GM12878 (cell line): ENCODE data around the gene MAD1L1. TPM values are rescaled to one million over a fixed set of nuclear protein-coding genes. Genes with fewer than 3 reads are reported as not detected.

Experiments used
- ATAC-seq: fragments of 200-7000 bp; cut with Tn5 transposase; 3 replicates; pipeline ENCODE4 v1.9.1; 2020; ENCODE audit warnings: mild to moderate bottlenecking, moderate library complexity
- BruUV-seq: library from RNA; stranded (reverse); fragments of 400-500 nt; replicated peaks from 2 replicates; lab custom pipeline; 2021; lab: Mats Ljungman, UMichigan
- CTCF ChIA-PET: fragments of 300-600 bp; sonication (Branson Sonifier 250); formaldehyde crosslinking; extraction: SDS; loops from one replicate; lab custom pipeline; 2021; ENCODE audit warnings: inconsistent platforms; lab: Yijun Ruan, JAX
- POLR2A ChIA-PET: fragments of 350-600 bp; formaldehyde crosslinking; extraction: SDS; loops from one replicate; lab custom pipeline; 2021; ENCODE audit warnings: inconsistent platforms; lab: Charles Lee
- RAD21 ChIA-PET: fragments of 300-600 bp; sonication (Branson Sonifier 250); formaldehyde crosslinking; loops from one replicate; lab custom pipeline; 2023; ENCODE audit warnings: antibody characterized with exemption; ENCODE audit not compliant: unreplicated experiment; lab: Charles Lee
- SMC1A ChIA-PET: fragments of 300-600 bp; sonication (Branson Sonifier 250); formaldehyde crosslinking; loops from one replicate; lab custom pipeline; 2023; ENCODE audit not compliant: unreplicated experiment, uncharacterized antibody; lab: Charles Lee
- DNase-seq: peaks from one replicate; pipeline ENCODE4 v3.0.0-alpha.2; 2011; ENCODE audit warnings: low read depth, low spot score
- FAIRE-seq: peaks from 3 replicates; lab custom pipeline; 2011; peaks lifted over from hg19 to GRCh38; lab: Jason Lieb, UNC
- H2AFZ ChIP-seq: 2 replicates; pipeline ENCODE4 v1.6.0; 2011; ENCODE audit warnings: low read depth, low read length, control low read depth; ENCODE audit not compliant: control insufficient read depth
- H3K27ac ChIP-seq: 2 replicates; pipeline ENCODE4 v1.5.1; 2011; ENCODE audit warnings: control low read depth; ENCODE audit not compliant: control insufficient read depth, insufficient read depth
- H3K27me3 ChIP-seq, 2 experiments: replicated peaks in 1 of 2; 2 replicates each; pipeline versions ENCODE4 v1.6.0 to v1.6.1; 2011; ENCODE audit warnings: low read length in 1 of 2; ENCODE audit not compliant: control insufficient read depth in 2 of 2, insufficient read depth in 2 of 2
- H3K36me3 ChIP-seq, 2 experiments: 2 replicates each; pipeline ENCODE4 v1.5.1; 2011; ENCODE audit warnings: low read length in 1 of 2; ENCODE audit not compliant: control insufficient read depth in 2 of 2, insufficient read depth in 2 of 2
- H3K4me1 ChIP-seq: 2 replicates; pipeline ENCODE4 v1.6.1; 2011; ENCODE audit warnings: mild to moderate bottlenecking, low read length, moderate library complexity, mixed read lengths; ENCODE audit not compliant: control insufficient read depth, insufficient read depth
- H3K4me2 ChIP-seq: 2 replicates; pipeline ENCODE4 v1.6.0; 2011; ENCODE audit warnings: control low read depth; ENCODE audit not compliant: control insufficient read depth, insufficient read depth
- H3K4me3 ChIP-seq: fragments of 200-600 bp; sonication (generic); 2 replicates; pipeline ENCODE4 v1.5.1; 2016
- H3K79me2 ChIP-seq: 2 replicates; pipeline ENCODE4 v1.6.0; 2011; ENCODE audit warnings: low read length; ENCODE audit not compliant: control insufficient read depth, insufficient read depth
- H3K9ac ChIP-seq: 2 replicates; pipeline ENCODE4 v1.8.0; 2011; ENCODE audit warnings: low read length, control low read depth, mixed read lengths; ENCODE audit not compliant: control insufficient read depth, insufficient read depth
- H3K9me3 ChIP-seq: replicated peaks from 3 replicates; pipeline ENCODE4 v1.5.1; 2011; ENCODE audit warnings: mild to moderate bottlenecking, low read length; ENCODE audit not compliant: control insufficient read depth, insufficient read depth
- H4K20me1 ChIP-seq: 2 replicates; pipeline ENCODE4 v1.6.0; 2011; ENCODE audit not compliant: control insufficient read depth, insufficient read depth
- BCL11A ChIP-seq: IDR thresholded peaks from 2 replicates; pipeline ENCODE4 v1.6.1; 2011; ENCODE audit warnings: low read depth, low read length
- BMI1 ChIP-seq: fragments of 450-650 bp; IDR thresholded peaks from 2 replicates; pipeline ENCODE4 v1.6.1; 2016; ENCODE audit warnings: mild to moderate bottlenecking, moderate library complexity, borderline replicate concordance
- ESRRA ChIP-seq: IDR thresholded peaks from 2 replicates; pipeline ENCODE4 v1.6.1; 2012; ENCODE audit warnings: mild to moderate bottlenecking, low read length, improper control_type of control experiment
- FOS ChIP-seq: IDR thresholded peaks from 3 replicates; pipeline ENCODE4 v1.6.1; 2011; ENCODE audit warnings: borderline replicate concordance; ENCODE audit not compliant: insufficient read length; ENCODE audit errors: extremely low read depth
- JUND ChIP-seq: IDR thresholded peaks from 2 replicates; pipeline ENCODE4 v1.6.1; 2012; ENCODE audit warnings: low read depth, mild to moderate bottlenecking, low read length, improper control_type of control experiment, moderate library complexity
- MTA2 ChIP-seq: fragments of 450-650 bp; IDR thresholded peaks from 2 replicates; pipeline ENCODE4 v1.6.1; 2016; ENCODE audit warnings: low read depth, mild to moderate bottlenecking, moderate library complexity
- MYB ChIP-seq: fragments of 150-350 bp; IDR thresholded peaks from 2 replicates; pipeline ENCODE4 v1.6.1; 2014; ENCODE audit warnings: mild to moderate bottlenecking, low read depth, low read length, borderline replicate concordance
- RELB ChIP-seq: fragments of 450-650 bp; IDR thresholded peaks from 2 replicates; pipeline ENCODE4 v1.6.1; 2017; ENCODE audit warnings: low read depth, mild to moderate bottlenecking, moderate library complexity
- STAT3 ChIP-seq: IDR thresholded peaks from 2 replicates; pipeline ENCODE4 v1.6.1; 2011; ENCODE audit warnings: low read depth, low read length, improper control_type of control experiment
- USF1 ChIP-seq: IDR thresholded peaks from 2 replicates; pipeline ENCODE4 v1.6.1; 2011; ENCODE audit warnings: borderline replicate concordance, low read depth, mild to moderate bottlenecking, moderate library complexity, mixed read lengths, low read length; ENCODE audit not compliant: insufficient read depth; ENCODE audit errors: extremely low read length
- ZBED1 ChIP-seq: IDR thresholded peaks from 2 replicates; pipeline ENCODE4 v1.6.1; 2016; ENCODE audit warnings: borderline replicate concordance
- ZZZ3 ChIP-seq: IDR thresholded peaks from 2 replicates; pipeline ENCODE4 v1.6.1; 2011; ENCODE audit warnings: low read depth; ENCODE audit not compliant: control insufficient read depth, insufficient read length
- WGBS: methylation state at CpG from one replicate; pipeline ENCODE4 v1.1.6; 2016; ENCODE audit warnings: low lambda C conversion rate; ENCODE audit not compliant: insufficient replicate concordance, insufficient coverage; ENCODE audit errors: missing lambda C conversion rate; 5-methylcytosine and 5-hydroxymethylcytosine counted together
- in situ Hi-C: fragments of 300-500 bp; cut with MboI; formaldehyde crosslinking; loops from 9 replicates; pipeline ENCODE4 v1.14.3; 2018; ENCODE audit warnings: mixed read lengths
- intact Hi-C: fragments of 100-400 bp; cut with micrococcal nuclease; formaldehyde crosslinking; loops from one replicate; pipeline ENCODE4 v1.14.2; 2022; ENCODE audit not compliant: unreplicated experiment
- polyA plus RNA-seq, 11 experiments: library from polyadenylated mRNA; depleted of rRNA in 4 of 11; unstranded in 6 of 11; stranded (reverse) in 5 of 11; fragments of >200 nt; fragmentation: Nextera tagmentation in 4 of 11; fragmentation: Illumina TruSeq in 1 of 11; extraction: Ambion mirVana in 4 of 11; extraction: Trizol in 1 of 11; gene quantifications; 1 replicate in 1 of 11; 2 replicates in 10 of 11; pipeline versions ENCODE4 v1.2.1 to v1.2.3, GENCODE V29; 2011 to 2016; ENCODE audit warnings: inconsistent platforms in 2 of 11, missing spikeins in 2 of 11, low read depth in 1 of 11
- total RNA-seq, 4 experiments: library from RNA; depleted of rRNA in 3 of 4; stranded (reverse); fragments of >200 nt in 3 of 4; fragmentation: Illumina TruSeq in 1 of 4; extraction: Trizol in 1 of 4; gene quantifications; 2 replicates each; pipeline versions ENCODE4 v1.2.1 to v1.2.3, GENCODE V29; 2013 to 2021
- TF ChIP-seq, protein P1 (sequence below): fragments of 450-650 bp; formaldehyde crosslinking; IDR thresholded peaks from 2 replicates; pipeline ENCODE4 v1.5.0; 2022; ENCODE audit warnings: mild to moderate bottlenecking, missing genetic modification characterization
- TF ChIP-seq, protein P2 (sequence below): fragments of 450-650 bp; formaldehyde crosslinking; IDR thresholded peaks from 2 replicates; pipeline ENCODE4 v1.4.0; 2022; ENCODE audit warnings: mild to moderate bottlenecking, moderate library complexity
- TF ChIP-seq, protein P3 (sequence below): fragments of 450-650 bp; IDR thresholded peaks from 2 replicates; pipeline ENCODE4 v1.6.1; 2016; ENCODE audit warnings: mild to moderate bottlenecking

The MAD1L1 gene
- total and polyA plus RNA-seq, 10 of the 15 experiments (the other 5 are each of a cell fraction or from before 2014, with no cell fraction given), result 2.2 to 76.8 (median 38.3) TPM

GRCh38 chr7:1882451-1882850, 350.3 kb downstream of the MAD1L1 start:
- H3K36me3 ChIP-seq, result peaks cover 5 to 15% of the 10 kb centered on the region in 2 experiments; a peak in 3 of 4 replicates
- no TSS peak for BruUV-seq
- H4K20me1 ChIP-seq, result no peaks in the 10 kb centered on the region
- no peaks in the 10 kb centered on the region for H3K4me1 ChIP-seq
- no peaks in the 10 kb centered on the region for H3K79me2 ChIP-seq
- no peak overlapping the region for H2AFZ ChIP-seq
- POLR2A ChIA-PET, result no interaction called here
- no peak overlapping the region for H3K4me3 ChIP-seq
- no peak for ATAC-seq
- no peak overlapping the region for H3K9ac ChIP-seq
- no peak for DNase-seq
- no peaks in the 10 kb centered on the region; the same call in 1 of the 3 replicates for H3K9me3 ChIP-seq
- intact Hi-C loops (no loop called here), in situ Hi-C loops (no loop called here)
- FAIRE-seq, result no peak
- H3K27ac ChIP-seq, result no peak overlapping the region
- no peaks in the 10 kb centered on the region for H3K27me3 ChIP-seq
- RAD21 ChIA-PET, result no interaction called here
- CTCF ChIA-PET, result no interaction called here
- H3K4me2 ChIP-seq, result no peak overlapping the region
- SMC1A ChIA-PET, result no interaction called here
- 83% methylated on average over 12 of the region's 13 CpGs for WGBS
- no peak for TF ChIP-seq ZBED1
- TF ChIP-seq, protein P1, sequence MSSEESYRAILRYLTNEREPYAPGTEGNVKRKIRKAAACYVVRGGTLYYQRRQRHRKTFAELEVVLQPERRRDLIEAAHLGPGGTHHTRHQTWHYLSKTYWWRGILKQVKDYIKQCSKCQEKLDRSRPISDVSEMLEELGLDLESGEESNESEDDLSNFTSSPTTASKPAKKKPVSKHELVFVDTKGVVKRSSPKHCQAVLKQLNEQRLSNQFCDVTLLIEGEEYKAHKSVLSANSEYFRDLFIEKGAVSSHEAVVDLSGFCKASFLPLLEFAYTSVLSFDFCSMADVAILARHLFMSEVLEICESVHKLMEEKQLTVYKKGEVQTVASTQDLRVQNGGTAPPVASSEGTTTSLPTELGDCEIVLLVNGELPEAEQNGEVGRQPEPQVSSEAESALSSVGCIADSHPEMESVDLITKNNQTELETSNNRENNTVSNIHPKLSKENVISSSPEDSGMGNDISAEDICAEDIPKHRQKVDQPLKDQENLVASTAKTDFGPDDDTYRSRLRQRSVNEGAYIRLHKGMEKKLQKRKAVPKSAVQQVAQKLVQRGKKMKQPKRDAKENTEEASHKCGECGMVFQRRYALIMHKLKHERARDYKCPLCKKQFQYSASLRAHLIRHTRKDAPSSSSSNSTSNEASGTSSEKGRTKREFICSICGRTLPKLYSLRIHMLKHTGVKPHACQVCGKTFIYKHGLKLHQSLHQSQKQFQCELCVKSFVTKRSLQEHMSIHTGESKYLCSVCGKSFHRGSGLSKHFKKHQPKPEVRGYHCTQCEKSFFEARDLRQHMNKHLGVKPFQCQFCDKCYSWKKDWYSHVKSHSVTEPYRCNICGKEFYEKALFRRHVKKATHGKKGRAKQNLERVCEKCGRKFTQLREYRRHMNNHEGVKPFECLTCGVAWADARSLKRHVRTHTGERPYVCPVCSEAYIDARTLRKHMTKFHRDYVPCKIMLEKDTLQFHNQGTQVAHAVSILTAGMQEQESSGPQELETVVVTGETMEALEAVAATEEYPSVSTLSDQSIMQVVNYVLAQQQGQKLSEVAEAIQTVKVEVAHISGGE, result no peak
- TF ChIP-seq FOS, result no peak
- TF ChIP-seq, protein P2, sequence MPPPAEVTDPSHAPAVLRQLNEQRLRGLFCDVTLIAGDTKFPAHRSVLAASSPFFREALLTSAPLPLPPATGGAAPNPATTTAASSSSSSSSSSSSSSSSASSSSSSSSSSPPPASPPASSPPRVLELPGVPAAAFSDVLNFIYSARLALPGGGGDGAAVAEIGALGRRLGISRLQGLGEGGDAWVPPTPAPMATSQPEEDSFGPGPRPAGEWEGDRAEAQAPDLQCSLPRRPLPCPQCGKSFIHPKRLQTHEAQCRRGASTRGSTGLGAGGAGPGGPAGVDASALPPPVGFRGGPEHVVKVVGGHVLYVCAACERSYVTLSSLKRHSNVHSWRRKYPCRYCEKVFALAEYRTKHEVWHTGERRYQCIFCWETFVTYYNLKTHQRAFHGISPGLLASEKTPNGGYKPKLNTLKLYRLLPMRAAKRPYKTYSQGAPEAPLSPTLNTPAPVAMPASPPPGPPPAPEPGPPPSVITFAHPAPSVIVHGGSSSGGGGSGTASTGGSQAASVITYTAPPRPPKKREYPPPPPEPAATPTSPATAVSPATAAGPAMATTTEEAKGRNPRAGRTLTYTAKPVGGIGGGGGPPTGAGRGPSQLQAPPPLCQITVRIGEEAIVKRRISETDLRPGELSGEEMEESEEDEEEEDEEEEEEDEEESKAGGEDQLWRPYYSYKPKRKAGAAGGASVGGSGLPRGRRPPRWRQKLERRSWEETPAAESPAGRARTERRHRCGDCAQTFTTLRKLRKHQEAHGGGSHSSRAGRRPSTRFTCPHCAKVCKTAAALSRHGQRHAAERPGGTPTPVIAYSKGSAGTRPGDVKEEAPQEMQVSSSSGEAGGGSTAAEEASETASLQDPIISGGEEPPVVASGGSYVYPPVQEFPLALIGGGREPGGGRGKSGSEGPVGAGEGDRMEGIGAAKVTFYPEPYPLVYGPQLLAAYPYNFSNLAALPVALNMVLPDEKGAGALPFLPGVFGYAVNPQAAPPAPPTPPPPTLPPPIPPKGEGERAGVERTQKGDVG, result no peak
- no peak for TF ChIP-seq MYB
- TF ChIP-seq BCL11A, result no peak
- no peak for TF ChIP-seq MTA2
- no peak for TF ChIP-seq ZZZ3
- no peak for TF ChIP-seq BMI1
- TF ChIP-seq USF1, result no peak
- TF ChIP-seq JUND, result no peak
- no peak for TF ChIP-seq ESRRA
- TF ChIP-seq RELB, result no peak
- TF ChIP-seq, protein P3, sequence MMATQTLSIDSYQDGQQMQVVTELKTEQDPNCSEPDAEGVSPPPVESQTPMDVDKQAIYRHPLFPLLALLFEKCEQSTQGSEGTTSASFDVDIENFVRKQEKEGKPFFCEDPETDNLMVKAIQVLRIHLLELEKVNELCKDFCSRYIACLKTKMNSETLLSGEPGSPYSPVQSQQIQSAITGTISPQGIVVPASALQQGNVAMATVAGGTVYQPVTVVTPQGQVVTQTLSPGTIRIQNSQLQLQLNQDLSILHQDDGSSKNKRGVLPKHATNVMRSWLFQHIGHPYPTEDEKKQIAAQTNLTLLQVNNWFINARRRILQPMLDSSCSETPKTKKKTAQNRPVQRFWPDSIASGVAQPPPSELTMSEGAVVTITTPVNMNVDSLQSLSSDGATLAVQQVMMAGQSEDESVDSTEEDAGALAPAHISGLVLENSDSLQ, result no peak
- TF ChIP-seq STAT3, result no peak
